ENCODE results near the gene SHF.

The SHF gene

GRCh38 chr15:45147606-45148005, 40.2 kb downstream of the SHF start:
- no peaks in the 10 kb centered on the region for H3F3A ChIP-seq (ENCODE audit: low read depth)
- no peaks in the 10 kb centered on the region for H3K27me3 ChIP-seq (ENCODE audit: insufficient read depth, low read length, poor library complexity, severe bottlenecking)
- no peaks in the 10 kb centered on the region for H3K9me2 ChIP-seq (replicated peaks; ENCODE audit: low read depth, low read length)
- H4K20me1 ChIP-seq (ENCODE audit: insufficient read depth, low read length, poor library complexity, severe bottlenecking), result no peaks in the 10 kb centered on the region
- no peaks in the 10 kb centered on the region for H3K79me2 ChIP-seq (ENCODE audit: insufficient read depth, low read length)
- H3K36me3 ChIP-seq (ENCODE audit: insufficient read depth, low read length), result no peaks in the 10 kb centered on the region
- peaks cover 5% of the 10 kb centered on the region for H3K4me1 ChIP-seq (ENCODE audit: insufficient read depth, low read length, poor library complexity, severe bottlenecking)
- H2AFZ ChIP-seq (ENCODE audit: low read length), result no peak overlapping the region
- no peak overlapping the region for H3K4me2 ChIP-seq (ENCODE audit: low read depth, low read length, poor library complexity, severe bottlenecking)
- H3K9ac ChIP-seq (ENCODE audit: low read depth, low read length, poor library complexity, severe bottlenecking), result no peak overlapping the region
- H3K4me3 ChIP-seq (ENCODE audit: low read length, poor library complexity, severe bottlenecking), result no peak overlapping the region
- TF ChIP-seq CTCF (conservative IDR thresholded peaks at IDR 0.05; ENCODE audit: low read length), result no peak
- TF ChIP-seq EZH2phosphoT487 (IDR thresholded peaks at IDR 0.05; ENCODE audit: borderline replicate concordance), result no peak
- no peaks in the 10 kb centered on the region for H3K9me3 ChIP-seq (ENCODE audit: insufficient read depth, low read depth, low read length)

- no peak overlapping the region for H3K4me3 ChIP-seq (ENCODE audit: low read length, poor library complexity, severe bottlenecking)
- peaks cover 5% of the 10 kb centered on the region for H3K4me1 ChIP-seq (ENCODE audit: insufficient read depth, low read length, poor library complexity, severe bottlenecking)
- no peaks in the 10 kb centered on the region for H3K36me3 ChIP-seq (ENCODE audit: insufficient read depth, low read length)
- no peaks in the 10 kb centered on the region for H3F3A ChIP-seq (ENCODE audit: low read depth)
- no peaks in the 10 kb centered on the region for H3K9me2 ChIP-seq (replicated peaks; ENCODE audit: low read depth, low read length)
- H2AFZ ChIP-seq (ENCODE audit: low read length), result no peak overlapping the region
- H3K4me2 ChIP-seq (ENCODE audit: low read depth, low read length, poor library complexity, severe bottlenecking), result no peak overlapping the region
- no peaks in the 10 kb centered on the region for H4K20me1 ChIP-seq (ENCODE audit: insufficient read depth, low read length, poor library complexity, severe bottlenecking)
- TF ChIP-seq CTCF (conservative IDR thresholded peaks at IDR 0.05; ENCODE audit: low read length), result no peak
- TF ChIP-seq EZH2phosphoT487 (IDR thresholded peaks at IDR 0.05; ENCODE audit: borderline replicate concordance), result no peak
- no peak overlapping the region for H3K9ac ChIP-seq (ENCODE audit: low read depth, low read length, poor library complexity, severe bottlenecking)
- H3K27me3 ChIP-seq (ENCODE audit: insufficient read depth, low read length, poor library complexity, severe bottlenecking), result no peaks in the 10 kb centered on the region
- H3K79me2 ChIP-seq (ENCODE audit: insufficient read depth, low read length), result no peaks in the 10 kb centered on the region
- no peaks in the 10 kb centered on the region for H3K9me3 ChIP-seq (ENCODE audit: insufficient read depth, low read depth, low read length)
Observed at GRCh38 chr15:45146405-45146804, 41.4 kb downstream of the SHF start.

GRCh38 chr15:45144775-45145174, 43.0 kb downstream of the SHF start:
- no peak overlapping the region for H3K9ac ChIP-seq (ENCODE audit: low read depth, low read length, poor library complexity, severe bottlenecking)
- no peaks in the 10 kb centered on the region for H3K36me3 ChIP-seq (ENCODE audit: insufficient read depth, low read length)
- peaks cover 5% of the 10 kb centered on the region for H3K4me1 ChIP-seq (ENCODE audit: insufficient read depth, low read length, poor library complexity, severe bottlenecking)
- no peaks in the 10 kb centered on the region for H3K9me3 ChIP-seq (ENCODE audit: insufficient read depth, low read depth, low read length)
- no peak overlapping the region for H3K4me2 ChIP-seq (ENCODE audit: low read depth, low read length, poor library complexity, severe bottlenecking)
- no peaks in the 10 kb centered on the region for H4K20me1 ChIP-seq (ENCODE audit: insufficient read depth, low read length, poor library complexity, severe bottlenecking)
- H3K79me2 ChIP-seq (ENCODE audit: insufficient read depth, low read length), result no peaks in the 10 kb centered on the region
- TF ChIP-seq EZH2phosphoT487 (IDR thresholded peaks at IDR 0.05; ENCODE audit: borderline replicate concordance) (no peak), CTCF (conservative IDR thresholded peaks at IDR 0.05; ENCODE audit: low read length) (no peak)
- H3K4me3 ChIP-seq (ENCODE audit: low read length, poor library complexity, severe bottlenecking), result no peak overlapping the region
- no peaks in the 10 kb centered on the region for H3F3A ChIP-seq (ENCODE audit: low read depth)
- H3K9me2 ChIP-seq (replicated peaks; ENCODE audit: low read depth, low read length), result no peaks in the 10 kb centered on the region
- no peaks in the 10 kb centered on the region for H3K27me3 ChIP-seq (ENCODE audit: insufficient read depth, low read length, poor library complexity, severe bottlenecking)
- no peak overlapping the region for H2AFZ ChIP-seq (ENCODE audit: low read length)

All from Loucy (cell line).